Measurements from ENCODE around the gene CADM2. TPM values are rescaled to one million over a fixed set of nuclear protein-coding genes. Genes with fewer than 3 reads are reported as not detected.

CADM2 gene
- total RNA-seq, 1 donor from 2014 or later, result 3.3 TPM

- no peaks in the 10 kb centered on the region for H3K4me1 Mint-ChIP-seq
- no peak for TF ChIP-seq CTCF (IDR thresholded peaks at IDR 0.05; ENCODE audit: unreplicated experiment)
- no peaks in the 10 kb centered on the region for H3K27me3 Mint-ChIP-seq (ENCODE audit: low read depth)
- H3K9me3 Mint-ChIP-seq, result peaks cover 8% of the 10 kb centered on the region
- no peak for DNase-seq (ENCODE audit: low spot score in 2 of 2, unreplicated experiment in 2 of 2)
- H3K27ac Mint-ChIP-seq, result no peak overlapping the region
- no peaks in the 10 kb centered on the region for H3K36me3 Mint-ChIP-seq
- no peak overlapping the region for H3K4me3 Mint-ChIP-seq
These were observed 850.0 kb downstream of the CADM2 start for GRCh38 chr3:85808755-85809154.

- peaks cover 7% of the 10 kb centered on the region for H3K9me3 Mint-ChIP-seq
- TF ChIP-seq CTCF (IDR thresholded peaks at IDR 0.05; ENCODE audit: unreplicated experiment), result no peak
- no peak overlapping the region for H3K4me3 Mint-ChIP-seq
- no peak overlapping the region for H3K27ac Mint-ChIP-seq
- H3K27me3 Mint-ChIP-seq (ENCODE audit: low read depth), result no peaks in the 10 kb centered on the region
- H3K4me1 Mint-ChIP-seq, result no peaks in the 10 kb centered on the region
- DNase-seq (ENCODE audit: low spot score in 2 of 2, unreplicated experiment in 2 of 2), result no peak
- no peaks in the 10 kb centered on the region for H3K36me3 Mint-ChIP-seq
These were observed 862.5 kb downstream of the CADM2 start for GRCh38 chr3:85821130-85821756.

- Mint-ChIP-seq H3K4me1 (peaks cover 22% of the 10 kb centered on the region), H3K27ac (no peak overlapping the region), H3K36me3 (no peaks in the 10 kb centered on the region), H3K9me3 (peaks cover 4% of the 10 kb centered on the region), H3K4me3 (no peak overlapping the region), H3K27me3 (ENCODE audit: low read depth) (peaks cover 12% of the 10 kb centered on the region)
- TF ChIP-seq CTCF (IDR thresholded peaks at IDR 0.05; ENCODE audit: unreplicated experiment), result no peak
- no peak for DNase-seq (ENCODE audit: low spot score in 2 of 2, unreplicated experiment in 2 of 2)
These were observed 877.2 kb downstream of the CADM2 start for GRCh38 chr3:85835857-85836440.

GRCh38 chr3:85837402-85837801 lies 878.6 kb downstream of the CADM2 start:
- H3K27ac Mint-ChIP-seq, result no peak overlapping the region
- H3K4me1 Mint-ChIP-seq, result peaks cover 22% of the 10 kb centered on the region
- H3K4me3 Mint-ChIP-seq, result no peak overlapping the region
- DNase-seq (ENCODE audit: low spot score in 2 of 2, unreplicated experiment in 2 of 2), result no peak
- no peak for TF ChIP-seq CTCF (IDR thresholded peaks at IDR 0.05; ENCODE audit: unreplicated experiment)
- peaks cover 4% of the 10 kb centered on the region for H3K27me3 Mint-ChIP-seq (ENCODE audit: low read depth)
- H3K36me3 Mint-ChIP-seq, result no peaks in the 10 kb centered on the region
- H3K9me3 Mint-ChIP-seq, result no peaks in the 10 kb centered on the region

- H3K27me3 Mint-ChIP-seq (ENCODE audit: low read depth), result no peaks in the 10 kb centered on the region
- no peaks in the 10 kb centered on the region for H3K36me3 Mint-ChIP-seq
- H3K4me1 Mint-ChIP-seq, result peaks cover 22% of the 10 kb centered on the region
- TF ChIP-seq CTCF (IDR thresholded peaks at IDR 0.05; ENCODE audit: unreplicated experiment), result no peak
- no peak overlapping the region for H3K4me3 Mint-ChIP-seq
- no peak for DNase-seq (ENCODE audit: low spot score in 2 of 2, unreplicated experiment in 2 of 2)
- no peaks in the 10 kb centered on the region for H3K9me3 Mint-ChIP-seq
- no peak overlapping the region for H3K27ac Mint-ChIP-seq
These were observed 880.1 kb downstream of the CADM2 start for GRCh38 chr3:85838921-85839320.
